ENCODE data around the gene PTPN7.

GRCh38 chr1:202181586-202181985, 21.2 kb upstream of the PTPN7 start:
- TF ChIP-seq SIN3A (IDR thresholded peaks at IDR 0.05; ENCODE audit: borderline replicate concordance, low read depth, low read length) (no peak), YY1 (IDR thresholded peaks at IDR 0.05; ENCODE audit: low read depth) (no peak), NRF1 (IDR thresholded peaks at IDR 0.05; ENCODE audit: low read depth, low read length) (no peak), CTCF (IDR thresholded peaks at IDR 0.05) (no peak), GABPA (IDR thresholded peaks at IDR 0.05; ENCODE audit: low read depth) (no peak), POLR2AphosphoS5 (IDR thresholded peaks at IDR 0.05; ENCODE audit: low read depth, low read length) (no peak)
